Measurements from ENCODE around the gene PIGV.

The PIGV gene

DNA sequence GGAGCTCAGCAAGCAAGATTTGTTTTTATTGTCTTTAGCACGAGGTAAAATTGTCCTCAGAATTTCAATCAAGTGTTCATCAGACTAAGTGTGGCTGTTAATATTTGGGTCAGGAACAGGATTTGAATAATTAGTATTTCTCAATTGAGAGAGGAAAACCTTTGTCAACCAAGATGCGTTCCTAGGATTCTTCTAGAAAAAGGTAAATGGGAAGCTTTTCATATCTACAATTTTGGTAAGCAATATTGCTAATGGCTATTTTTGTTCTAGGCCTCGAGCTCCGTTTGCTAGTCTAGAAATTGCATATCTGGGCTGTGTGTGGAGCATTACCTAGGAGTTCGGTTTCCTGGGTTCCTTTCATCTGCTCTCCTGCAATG lies 4.1 kb upstream of the PIGV start:
- no peak overlapping the region for H3K9ac ChIP-seq (ENCODE audit: low read depth, low read length)
- peaks cover 6% of the 10 kb centered on the region; the same call in 1 of the 2 replicates for H3K36me3 ChIP-seq (ENCODE audit: insufficient read depth, low read length)
- peaks cover 15% of the 10 kb centered on the region for H3K4me1 ChIP-seq (ENCODE audit: insufficient read depth, low read length)
- no peaks in the 10 kb centered on the region for H3K9me3 ChIP-seq (ENCODE audit: control insufficient read depth, insufficient read depth, low read length)

DNA sequence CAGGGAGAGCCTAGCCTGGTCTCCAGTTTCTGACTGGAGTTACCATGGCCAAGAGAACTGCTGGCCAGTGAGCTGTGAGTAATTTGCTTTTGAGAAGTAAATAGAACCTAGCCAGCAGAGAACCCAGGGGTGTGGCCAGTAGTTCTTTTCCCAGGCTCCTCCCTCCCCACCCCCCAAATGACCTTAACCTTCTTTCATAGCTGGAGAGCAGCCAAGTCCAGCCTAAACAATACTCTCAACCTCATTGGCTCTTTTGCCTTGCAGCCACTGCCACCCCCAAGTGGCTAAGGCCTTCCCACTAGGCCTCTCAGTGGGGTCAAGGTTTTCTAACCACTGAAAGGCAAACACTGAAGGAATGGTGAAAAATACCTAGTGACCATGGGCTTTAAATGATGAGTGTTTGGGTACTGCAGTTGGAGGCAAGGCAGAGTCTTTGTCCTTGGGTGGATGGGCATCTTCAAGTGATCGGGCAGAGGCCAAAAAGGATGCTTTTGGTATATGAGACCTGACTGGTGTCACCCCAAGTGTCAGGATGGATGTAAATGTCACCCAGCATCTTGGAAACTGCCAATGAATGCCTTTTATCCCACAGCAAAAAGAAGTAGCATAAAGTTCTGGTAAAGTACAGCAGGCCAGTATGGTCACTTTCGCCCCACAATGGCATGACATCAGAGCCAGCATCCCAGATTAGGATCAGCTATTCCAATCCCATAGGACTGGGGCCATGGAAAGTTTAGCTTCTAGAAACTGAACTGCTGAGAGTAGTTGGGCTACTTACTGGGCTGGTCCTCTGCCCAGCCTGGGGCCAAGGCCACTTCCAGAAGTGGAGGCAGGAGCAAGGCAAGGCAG lies 3.5 kb upstream of the PIGV start:
- Histone ChIP-seq H3K4me1 (ENCODE audit: insufficient read depth, low read length) (peaks cover 15% of the 10 kb centered on the region), H3K36me3 (ENCODE audit: insufficient read depth, low read length) (peaks cover 3% of the 10 kb centered on the region; the same call in 1 of the 2 replicates), H3K9me3 (ENCODE audit: control insufficient read depth, insufficient read depth, low read length) (no peaks in the 10 kb centered on the region), H3K9ac (ENCODE audit: low read depth, low read length) (no peak overlapping the region)

DNA sequence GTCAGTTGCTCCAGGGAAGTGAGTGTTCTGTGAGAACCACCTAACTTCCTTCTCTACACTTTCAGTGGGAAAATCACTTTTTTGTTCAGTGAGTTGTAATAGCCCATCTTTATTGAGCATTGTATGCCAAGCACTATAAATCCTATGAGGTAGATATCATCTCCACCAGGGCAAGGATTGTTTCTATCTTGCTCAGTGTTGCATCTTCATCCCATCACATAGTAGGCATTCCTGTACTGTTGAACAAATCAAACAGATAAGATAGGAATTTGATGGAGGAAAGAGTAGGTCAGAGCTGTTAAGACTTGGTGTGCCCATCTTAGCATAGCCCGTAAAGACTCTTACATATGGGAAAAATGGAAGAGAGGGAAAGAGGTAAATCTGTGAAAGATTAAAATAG lies 2.9 kb upstream of the PIGV start:
- Histone ChIP-seq H3K36me3 (ENCODE audit: insufficient read depth, low read length) (peaks cover 3% of the 10 kb centered on the region; the same call in 1 of the 2 replicates), H3K9ac (ENCODE audit: low read depth, low read length) (no peak overlapping the region), H3K9me3 (ENCODE audit: control insufficient read depth, insufficient read depth, low read length) (no peaks in the 10 kb centered on the region), H3K4me1 (ENCODE audit: insufficient read depth, low read length) (peaks cover 15% of the 10 kb centered on the region)

DNA sequence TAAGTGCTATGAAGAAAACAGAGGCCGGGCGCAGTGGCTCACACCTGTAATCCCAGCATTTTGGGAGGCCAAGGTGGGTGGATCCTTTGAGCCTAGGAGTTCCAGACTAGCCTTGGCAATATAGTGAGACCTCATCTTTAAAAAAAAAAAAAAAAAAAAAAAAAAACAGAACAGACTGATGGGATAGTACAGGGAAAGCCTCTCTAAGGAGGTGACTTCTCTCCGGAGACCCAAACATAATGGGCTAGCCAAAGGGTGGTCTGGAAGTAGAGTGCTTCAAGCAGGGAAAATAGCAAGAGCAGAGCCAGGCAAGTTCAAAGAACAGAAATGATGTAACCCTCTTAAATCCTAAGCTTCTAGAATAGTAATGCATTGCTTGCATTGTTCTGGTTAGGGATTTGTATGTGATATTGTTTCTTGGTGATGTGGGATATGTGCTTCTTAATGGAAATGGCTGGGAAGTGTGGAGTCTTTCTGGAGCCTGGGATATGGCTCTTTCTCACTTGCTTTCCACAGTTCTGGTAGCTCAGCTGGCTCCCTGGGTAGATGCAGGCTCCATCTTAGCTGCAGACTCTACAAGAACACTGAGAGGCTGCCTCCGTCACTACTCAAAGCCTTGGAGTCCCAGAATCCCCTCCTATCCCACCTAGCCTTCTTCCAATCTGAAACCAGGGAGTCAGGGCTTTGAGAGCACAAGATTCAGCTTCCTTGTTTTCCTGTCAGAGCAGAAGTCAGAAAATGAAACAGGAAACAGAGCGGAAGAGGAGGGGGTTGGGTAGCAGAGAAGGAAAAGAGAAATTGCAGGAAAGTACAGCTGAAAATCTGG lies 1.9 kb upstream of the PIGV start:
- Histone ChIP-seq H3K4me1 (ENCODE audit: insufficient read depth, low read length) (peaks cover 15% of the 10 kb centered on the region), H3K9ac (ENCODE audit: low read depth, low read length) (no peak overlapping the region; the same call in 1 of the 2 replicates)

DNA sequence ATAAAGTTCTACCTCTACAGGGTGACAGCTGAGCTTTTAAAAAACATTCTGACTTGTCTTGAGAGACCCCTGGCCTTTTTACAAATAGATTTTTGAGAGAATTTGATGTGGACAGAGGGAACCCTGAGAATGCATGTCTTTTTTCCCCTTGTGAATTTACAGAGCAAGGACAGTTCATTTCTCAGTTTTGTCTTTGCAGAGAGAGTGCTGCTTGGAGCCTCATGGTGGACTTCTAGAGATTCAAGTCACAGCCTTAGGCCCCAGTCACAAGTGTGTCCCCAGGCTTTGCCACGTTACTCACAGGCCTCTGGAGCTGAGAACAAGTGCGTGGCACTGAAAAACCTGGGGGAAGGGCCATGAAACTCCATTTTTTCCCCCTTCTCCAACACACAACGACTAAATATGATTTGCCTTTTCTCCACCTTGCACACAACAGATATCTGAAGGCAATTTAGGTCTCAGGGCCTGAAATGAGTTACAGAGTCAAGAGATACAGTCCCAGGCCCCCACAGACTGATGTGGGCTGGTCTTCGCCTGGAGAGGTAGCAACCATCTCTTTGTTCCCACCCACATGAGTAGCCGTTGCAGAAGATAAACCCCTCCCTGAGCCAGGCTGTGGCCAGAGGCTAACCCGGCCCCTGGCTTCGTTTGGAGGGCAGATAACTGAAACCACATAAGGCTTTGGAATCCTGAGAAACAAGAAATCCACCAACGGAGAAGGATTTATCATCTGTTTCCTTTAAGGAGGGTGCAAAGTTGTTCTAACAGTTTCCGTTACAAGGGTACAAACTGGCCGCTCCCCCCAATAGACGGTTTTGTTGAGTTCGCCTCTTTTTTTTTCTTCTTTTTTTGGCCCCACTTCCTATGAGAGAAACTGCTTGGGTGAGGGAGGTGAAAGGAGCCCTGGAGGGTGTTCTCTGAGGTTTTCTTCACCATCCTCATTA lies 1.0 kb upstream of the PIGV start:
- Histone ChIP-seq H3K4me1 (ENCODE audit: insufficient read depth, low read length) (peaks cover 15% of the 10 kb centered on the region), H3K36me3 (ENCODE audit: insufficient read depth, low read length) (peaks cover 3% of the 10 kb centered on the region; the same call in 1 of the 2 replicates), H3K9me3 (ENCODE audit: control insufficient read depth, insufficient read depth, low read length) (no peaks in the 10 kb centered on the region), H3K9ac (ENCODE audit: low read depth, low read length) (peak overlapping the region; percentile 89)

More for the DNA sequence above, 1.9 kb upstream of the PIGV start:
- no peaks in the 10 kb centered on the region for H3K9me3 ChIP-seq (ENCODE audit: control insufficient read depth, insufficient read depth, low read length)
- H3K36me3 ChIP-seq (ENCODE audit: insufficient read depth, low read length): peaks cover 3% of the 10 kb centered on the region; the same call in 1 of the 2 replicates

DNA sequence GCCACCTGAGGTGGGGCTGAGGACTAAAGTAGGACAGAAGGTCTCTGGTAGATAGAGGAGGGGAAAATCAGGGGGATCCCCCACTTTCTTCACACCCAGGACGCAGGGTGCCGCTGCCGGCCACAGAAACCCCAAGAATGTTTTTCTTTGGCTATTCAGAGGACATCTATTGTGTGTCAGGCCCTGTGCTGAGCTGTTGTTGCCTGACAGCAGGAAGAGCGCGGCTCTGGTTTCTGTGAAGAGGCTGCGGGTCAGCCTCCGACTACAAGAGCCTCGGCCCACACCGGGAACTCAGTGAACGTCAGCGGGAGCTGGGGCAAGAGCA lies 407 bp upstream of the PIGV start:
- Histone ChIP-seq H3K36me3 (ENCODE audit: insufficient read depth, low read length) (peaks cover 3% of the 10 kb centered on the region; the same call in 1 of the 2 replicates), H3K9ac (ENCODE audit: low read depth, low read length) (peak overlapping the region; percentile 89), H3K9me3 (ENCODE audit: control insufficient read depth, insufficient read depth, low read length) (no peaks in the 10 kb centered on the region), H3K4me1 (ENCODE audit: insufficient read depth, low read length) (peaks cover 15% of the 10 kb centered on the region)

DNA sequence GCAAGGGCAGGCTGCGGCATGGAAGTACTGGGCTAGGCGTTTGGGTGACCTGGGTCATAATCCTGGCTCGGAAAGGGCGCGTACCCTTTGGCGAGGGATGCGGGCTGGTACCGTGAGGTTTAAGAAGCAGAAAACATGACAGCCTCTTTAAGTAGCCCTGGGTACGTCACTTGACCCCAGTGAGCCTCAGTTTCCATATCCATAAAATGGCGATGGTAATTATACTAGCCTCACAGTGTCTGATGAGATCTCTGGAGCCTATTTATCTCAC lies 700 bp downstream of the PIGV start:
- Histone ChIP-seq H3K9ac (ENCODE audit: low read depth, low read length) (peak overlapping the region; percentile 89), H3K36me3 (ENCODE audit: insufficient read depth, low read length) (peaks cover 4% of the 10 kb centered on the region; the same call in 1 of the 2 replicates), H3K4me1 (ENCODE audit: insufficient read depth, low read length) (peaks cover 15% of the 10 kb centered on the region), H3K9me3 (ENCODE audit: control insufficient read depth, insufficient read depth, low read length) (no peaks in the 10 kb centered on the region)

DNA sequence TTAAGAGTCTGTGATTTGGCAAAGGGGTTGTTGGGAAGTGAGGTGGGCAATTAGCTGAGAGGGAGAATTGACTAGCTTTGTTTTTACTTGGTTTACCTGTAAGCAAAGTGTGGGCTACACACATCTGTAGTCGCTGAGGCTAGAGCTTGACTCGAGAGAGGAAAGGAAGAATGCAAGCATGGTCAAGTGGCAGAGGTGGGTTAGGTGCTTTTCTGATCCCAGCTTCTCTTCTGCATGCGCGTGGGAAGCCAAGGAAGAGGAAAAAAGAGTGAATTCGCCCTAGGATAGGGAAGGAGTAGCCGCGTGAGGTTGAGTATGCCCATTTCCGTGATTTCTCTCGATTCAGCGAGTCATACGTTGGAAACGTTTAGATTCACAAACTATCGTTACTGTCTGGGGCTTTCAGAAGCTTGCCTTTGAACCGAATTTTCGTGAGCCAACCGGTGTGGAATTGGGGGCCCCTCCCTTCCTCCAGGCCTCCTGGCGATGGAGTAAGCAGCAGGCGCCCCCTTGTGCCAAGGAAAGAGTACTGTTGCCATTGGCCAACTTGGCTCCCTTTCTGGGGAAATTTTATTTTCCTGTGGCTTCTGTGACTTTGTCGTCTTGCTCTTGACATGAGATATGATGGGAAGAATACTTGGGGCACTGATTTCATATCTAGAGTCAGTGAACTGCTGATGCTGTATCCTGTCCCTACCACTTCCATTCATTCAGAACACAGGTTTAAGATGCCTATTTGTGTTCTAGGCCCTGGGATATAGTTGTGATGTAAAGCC lies 1.3 kb downstream of the PIGV start:
- Histone ChIP-seq H3K4me1 (ENCODE audit: insufficient read depth, low read length) (peaks cover 15% of the 10 kb centered on the region), H3K9me3 (ENCODE audit: control insufficient read depth, insufficient read depth, low read length) (no peaks in the 10 kb centered on the region), H3K9ac (ENCODE audit: low read depth, low read length) (peak overlapping the region; percentile 89), H3K36me3 (ENCODE audit: insufficient read depth, low read length) (peaks cover 4% of the 10 kb centered on the region; the same call in 1 of the 2 replicates)

DNA sequence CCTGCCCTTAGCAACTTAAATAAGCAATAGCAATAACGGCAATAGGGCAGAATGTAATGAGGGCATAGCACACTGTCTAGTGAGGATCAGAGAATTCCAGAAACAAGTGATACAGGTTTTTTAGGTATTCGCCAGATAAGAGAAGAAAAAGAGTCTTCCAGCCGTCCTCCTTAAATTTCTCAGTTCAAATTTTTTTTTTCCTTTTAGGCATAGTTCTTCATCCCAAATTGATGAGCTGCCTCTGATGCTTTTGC lies 1.8 kb downstream of the PIGV start:
- H3K9ac ChIP-seq (ENCODE audit: low read depth, low read length): no peak overlapping the region
- no peaks in the 10 kb centered on the region for H3K9me3 ChIP-seq (ENCODE audit: control insufficient read depth, insufficient read depth, low read length)
- H3K4me1 ChIP-seq (ENCODE audit: insufficient read depth, low read length): peaks cover 15% of the 10 kb centered on the region
- H3K36me3 ChIP-seq (ENCODE audit: insufficient read depth, low read length): peaks cover 4% of the 10 kb centered on the region; the same call in 1 of the 2 replicates

DNA sequence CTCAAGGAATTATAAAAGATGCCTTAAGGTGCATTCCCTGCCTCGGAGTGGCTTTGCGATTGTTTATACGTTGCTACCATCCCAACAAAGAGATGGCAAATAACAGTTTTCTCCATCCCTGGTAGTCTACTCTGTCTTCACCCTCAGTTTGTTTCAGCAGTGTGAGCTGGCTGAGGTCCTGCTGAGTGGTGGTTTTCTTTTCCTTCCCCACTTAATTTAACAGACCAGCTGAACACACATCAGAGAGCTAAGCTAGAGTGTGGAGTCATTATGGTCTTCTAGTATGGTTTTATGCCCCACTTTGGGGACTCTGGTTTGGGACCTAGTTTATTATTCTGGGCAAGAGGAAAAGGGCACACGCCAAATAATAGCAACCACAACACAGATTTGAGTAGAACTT lies 2.2 kb downstream of the PIGV start:
- Histone ChIP-seq H3K4me1 (ENCODE audit: insufficient read depth, low read length) (peaks cover 15% of the 10 kb centered on the region), H3K9me3 (ENCODE audit: control insufficient read depth, insufficient read depth, low read length) (no peaks in the 10 kb centered on the region)

DNA sequence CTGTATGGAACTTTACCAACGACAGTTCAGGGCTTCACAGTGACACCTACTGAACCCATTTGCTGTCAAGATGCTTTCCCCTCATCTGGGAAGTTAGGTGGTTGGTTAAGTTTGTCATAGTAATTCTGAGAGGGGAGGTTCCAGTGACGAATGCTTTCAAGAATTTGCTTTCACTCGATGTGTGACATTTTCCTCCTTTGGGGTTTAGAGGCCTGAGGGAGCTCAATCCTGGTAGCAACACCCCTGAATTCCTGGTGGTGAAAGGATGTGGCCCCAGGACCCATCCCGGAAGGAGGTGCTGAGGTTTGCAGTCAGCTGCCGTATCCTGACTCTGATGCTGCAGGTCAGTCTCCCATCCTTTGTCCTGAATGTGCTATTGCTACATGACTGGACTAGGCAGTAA lies 2.8 kb downstream of the PIGV start:
- peaks cover 4% of the 10 kb centered on the region; the same call in 1 of the 2 replicates for H3K36me3 ChIP-seq (ENCODE audit: insufficient read depth, low read length)
- H3K9me3 ChIP-seq (ENCODE audit: control insufficient read depth, insufficient read depth, low read length): no peaks in the 10 kb centered on the region
- H3K4me1 ChIP-seq (ENCODE audit: insufficient read depth, low read length): peaks cover 15% of the 10 kb centered on the region
- no peak overlapping the region for H3K9ac ChIP-seq (ENCODE audit: low read depth, low read length)

More for the DNA sequence above, 2.2 kb downstream of the PIGV start:
- peaks cover 4% of the 10 kb centered on the region; the same call in 1 of the 2 replicates for H3K36me3 ChIP-seq (ENCODE audit: insufficient read depth, low read length)
- no peak overlapping the region for H3K9ac ChIP-seq (ENCODE audit: low read depth, low read length)

DNA sequence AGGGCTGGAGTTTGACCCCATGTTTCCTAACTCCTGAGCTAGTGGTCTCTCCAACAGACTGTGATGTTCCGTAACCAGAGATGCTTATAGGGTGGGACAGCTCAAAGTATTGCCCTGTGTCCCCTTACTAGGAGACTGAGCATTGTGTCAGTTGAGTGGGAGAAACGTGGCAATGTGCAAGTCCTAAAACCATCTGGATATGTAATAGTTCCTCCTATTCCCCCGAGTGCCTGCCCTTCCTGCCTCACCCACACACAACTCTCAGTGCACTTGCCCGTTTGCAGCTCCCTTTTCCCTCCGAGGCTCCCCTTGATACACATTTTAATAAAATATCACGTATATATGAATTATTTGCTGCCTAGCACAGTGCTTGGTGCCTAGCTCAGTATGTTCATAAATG lies 3.4 kb downstream of the PIGV start:
- peaks cover 4% of the 10 kb centered on the region; the same call in 1 of the 2 replicates for H3K36me3 ChIP-seq (ENCODE audit: insufficient read depth, low read length)
- no peak overlapping the region for H3K9ac ChIP-seq (ENCODE audit: low read depth, low read length)
- H3K9me3 ChIP-seq (ENCODE audit: control insufficient read depth, insufficient read depth, low read length): no peaks in the 10 kb centered on the region
- H3K4me1 ChIP-seq (ENCODE audit: insufficient read depth, low read length): peaks cover 10% of the 10 kb centered on the region

DNA sequence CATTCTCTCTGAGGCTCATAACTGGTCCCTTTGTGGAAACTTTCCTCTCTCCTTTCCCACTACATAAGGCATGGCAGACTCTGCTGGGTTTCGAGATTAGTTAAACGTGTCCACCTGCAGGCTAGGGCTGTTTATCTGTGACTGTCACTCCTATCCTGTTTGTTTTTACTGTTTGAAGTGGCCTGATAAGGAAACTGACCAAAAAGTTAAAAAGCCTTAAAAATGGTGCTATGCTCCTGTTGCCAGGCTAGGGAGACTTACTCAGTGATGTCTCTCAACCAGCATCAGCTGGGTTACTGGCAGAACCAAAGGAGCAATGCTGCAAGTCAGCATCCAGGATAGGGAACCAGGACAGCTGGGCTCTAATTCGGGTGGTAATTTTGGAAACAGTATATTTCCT lies 3.9 kb downstream of the PIGV start:
- peaks cover 5% of the 10 kb centered on the region for H3K4me1 ChIP-seq (ENCODE audit: insufficient read depth, low read length)
- peaks cover 4% of the 10 kb centered on the region; the same call in 1 of the 2 replicates for H3K36me3 ChIP-seq (ENCODE audit: insufficient read depth, low read length)
- no peaks in the 10 kb centered on the region for H3K9me3 ChIP-seq (ENCODE audit: control insufficient read depth, insufficient read depth, low read length)
- H3K9ac ChIP-seq (ENCODE audit: low read depth, low read length): no peak overlapping the region

All from ES-I3 (cell line).